HCT116 (cell line): ENCODE data around the gene ELMO2. TPM values are rescaled to one million over a fixed set of nuclear protein-coding genes. Genes with fewer than 3 reads are reported as not detected.

ENCODE experiments used
- ATAC-seq: fragments of 200-7000 bp; cut with Tn5 transposase; 2 replicates; pipeline ENCODE4 v1.9.1; 2020; ENCODE audit warnings: mild to moderate bottlenecking, moderate library complexity
- BruUV-seq: library from RNA; stranded (reverse); fragments of 400-500 nt; replicated peaks from 2 replicates; lab custom pipeline; 2021; lab: Mats Ljungman, UMichigan
- CTCF ChIA-PET: fragments of 300-600 bp; sonication (Branson Sonifier 250); formaldehyde crosslinking; loops from one replicate; lab custom pipeline; 2021; ENCODE audit warnings: antibody characterized with exemption; lab: Charles Lee
- POLR2A ChIA-PET: fragments of 300-600, 350-600 bp; sonication (Branson Sonifier 250); formaldehyde crosslinking; loops from one replicate; lab custom pipeline; 2021; ENCODE audit warnings: antibody characterized with exemption; lab: Charles Lee
- RAD21 ChIA-PET, 2 experiments: fragments of 300-600 bp; sonication (Branson Sonifier 250); formaldehyde crosslinking; loops; one replicate each; lab custom pipeline; 2023; ENCODE audit warnings: low total read pairs in 2 of 2; ENCODE audit not compliant: uncharacterized antibody in 2 of 2, unreplicated experiment in 2 of 2, low non-redundant PET in 1 of 2; lab: Charles Lee
- DNase-seq: peaks from one replicate; pipeline ENCODE4 v3.0.0-alpha.2; 2010; ENCODE audit warnings: low read depth, low spot score
- H2AFZ ChIP-seq: fragments of 200-600 bp; shearing (Covaris generic), sonication (generic); 2 replicates; pipeline ENCODE4 v1.6.1; 2017; ENCODE audit warnings: low read depth, mixed run types, mixed read lengths, antibody characterized with exemption, low read length; ENCODE audit not compliant: poor library complexity, severe bottlenecking
- H3K27ac ChIP-seq: 2 replicates; pipeline ENCODE4 v1.5.1; 2012; ENCODE audit warnings: low read depth, low read length
- H3K27me3 ChIP-seq: fragments of 200-600 bp; sonication (generic); 2 replicates; pipeline ENCODE4 v1.6.1; 2016; ENCODE audit warnings: mixed run types, low read length, mixed read lengths; ENCODE audit not compliant: insufficient read depth
- H3K36me3 ChIP-seq, 2 experiments: fragments of 200-500 bp in 1 of 2; fragments of 200-600 bp in 1 of 2; sonication (Bioruptor generic) in 1 of 2; sonication (generic) in 1 of 2; 2 replicates each; pipeline versions ENCODE4 v1.5.1 to v1.6.1; 2014 to 2016; ENCODE audit warnings: low read length in 2 of 2, inconsistent platforms in 1 of 2, mixed read lengths in 1 of 2, mixed run types in 1 of 2; ENCODE audit not compliant: insufficient read depth in 2 of 2, control insufficient read depth in 1 of 2
- H3K4me1 ChIP-seq, 2 experiments: fragments of 200-600 bp in 1 of 2; sonication (generic) in 1 of 2; 2 replicates each; pipeline versions ENCODE4 v1.5.1 to v1.6.1; 2012 to 2017; ENCODE audit warnings: low read length in 2 of 2, inconsistent platforms in 1 of 2, mild to moderate bottlenecking in 1 of 2, mixed read lengths in 1 of 2, mixed run types in 1 of 2, moderate library complexity in 1 of 2; ENCODE audit not compliant: insufficient read depth in 2 of 2, control insufficient read depth in 1 of 2
- H3K4me2 ChIP-seq: fragments of 200-600 bp; sonication (generic); 2 replicates; pipeline ENCODE4 v1.6.1; 2017; ENCODE audit warnings: mixed run types, low read length, mixed read lengths
- H3K4me3 ChIP-seq, 2 experiments: fragments of 200-600 bp in 1 of 2; sonication (generic) in 1 of 2; replicated peaks in 1 of 2; 2 replicates each; pipeline ENCODE4 v1.5.1; 2011 to 2016; ENCODE audit warnings: low read length in 2 of 2, control low read depth in 1 of 2, low read depth in 1 of 2, mild to moderate bottlenecking in 1 of 2, mixed read lengths in 1 of 2, mixed run types in 1 of 2
- H3K79me2 ChIP-seq: fragments of 200-600 bp; sonication (generic); 2 replicates; pipeline ENCODE4 v1.6.1; 2017; ENCODE audit warnings: mild to moderate bottlenecking, mixed run types, low read length, moderate library complexity, mixed read lengths; ENCODE audit not compliant: insufficient read depth
- H3K9ac ChIP-seq: fragments of 200-600 bp; sonication (generic); 2 replicates; pipeline ENCODE4 v1.6.1; 2016; ENCODE audit warnings: low read length, mixed read lengths
- H3K9me2 ChIP-seq: fragments of 200-600 bp; sonication (generic), shearing (Covaris generic); 2 replicates; pipeline ENCODE4 v1.6.1; 2017; ENCODE audit warnings: mixed run types, mild to moderate bottlenecking, moderate library complexity; ENCODE audit not compliant: insufficient read depth
- H3K9me3 ChIP-seq, 2 experiments: fragments of 200-500 bp in 1 of 2; fragments of 200-600 bp in 1 of 2; sonication (Bioruptor generic) in 1 of 2; sonication (generic) in 1 of 2; 2 replicates each; pipeline ENCODE4 v1.6.1; 2014 to 2017; ENCODE audit warnings: low read length in 2 of 2, mixed read lengths in 2 of 2, inconsistent platforms in 1 of 2, low read depth in 1 of 2, mild to moderate bottlenecking in 1 of 2, mixed run types in 1 of 2, moderate library complexity in 1 of 2; ENCODE audit not compliant: control insufficient read depth in 1 of 2, insufficient read depth in 1 of 2
- H4K20me1 ChIP-seq: fragments of 200-600 bp; sonication (generic), shearing (Covaris generic); 2 replicates; pipeline ENCODE4 v1.6.1; 2017; ENCODE audit warnings: mixed run types, mild to moderate bottlenecking, moderate library complexity; ENCODE audit not compliant: insufficient read depth
- CEBPB ChIP-seq: IDR thresholded peaks from 2 replicates; pipeline ENCODE4 v1.6.1; 2012; ENCODE audit warnings: low read depth
- EZH2phosphoT487 ChIP-seq: fragments of 200-600 bp; IDR thresholded peaks from 2 replicates; pipeline ENCODE4 v1.6.1; 2018; ENCODE audit warnings: antibody characterized with exemption, borderline replicate concordance
- FOSL1 ChIP-seq: IDR thresholded peaks from 2 replicates; pipeline ENCODE4 v1.6.1; 2012; ENCODE audit warnings: low read depth
- RAD21 ChIP-seq: IDR thresholded peaks from 2 replicates; pipeline ENCODE4 v1.6.1; 2012; ENCODE audit warnings: low read depth, mild to moderate bottlenecking
- intact Hi-C: fragments of 100-400 bp; cut with micrococcal nuclease; formaldehyde crosslinking; loops from 2 replicates; pipeline ENCODE4 v1.10.0; 2022
- total RNA-seq: library from RNA; stranded (reverse); gene quantifications from one replicate; pipeline ENCODE4 v1.2.1, GENCODE V29; 2021; ENCODE audit not compliant: unreplicated experiment
- TF ChIP-seq, protein P1 (sequence below), 3 experiments: fragments of 200-600 bp in 1 of 3; sonication (generic) in 1 of 3; IDR thresholded peaks in 2 of 3; conservative IDR thresholded peaks in 1 of 3; 2 replicates each; pipeline ENCODE4 v1.5.1; 2012 to 2017; ENCODE audit warnings: low read depth in 2 of 3, low read length in 2 of 3, antibody characterized with exemption in 1 of 3, borderline replicate concordance in 1 of 3, control low read depth in 1 of 3, mild to moderate bottlenecking in 1 of 3, mixed read lengths in 1 of 3, mixed run types in 1 of 3, moderate library complexity in 1 of 3; ENCODE audit not compliant: insufficient read depth in 1 of 3
- TF ChIP-seq, protein P2 (sequence below): IDR thresholded peaks from 2 replicates; pipeline ENCODE4 v1.6.1; 2012; ENCODE audit warnings: low read depth

The ELMO2 gene
- total RNA-seq, 1 experiment from 2014 or later: 22.9 TPM

DNA sequence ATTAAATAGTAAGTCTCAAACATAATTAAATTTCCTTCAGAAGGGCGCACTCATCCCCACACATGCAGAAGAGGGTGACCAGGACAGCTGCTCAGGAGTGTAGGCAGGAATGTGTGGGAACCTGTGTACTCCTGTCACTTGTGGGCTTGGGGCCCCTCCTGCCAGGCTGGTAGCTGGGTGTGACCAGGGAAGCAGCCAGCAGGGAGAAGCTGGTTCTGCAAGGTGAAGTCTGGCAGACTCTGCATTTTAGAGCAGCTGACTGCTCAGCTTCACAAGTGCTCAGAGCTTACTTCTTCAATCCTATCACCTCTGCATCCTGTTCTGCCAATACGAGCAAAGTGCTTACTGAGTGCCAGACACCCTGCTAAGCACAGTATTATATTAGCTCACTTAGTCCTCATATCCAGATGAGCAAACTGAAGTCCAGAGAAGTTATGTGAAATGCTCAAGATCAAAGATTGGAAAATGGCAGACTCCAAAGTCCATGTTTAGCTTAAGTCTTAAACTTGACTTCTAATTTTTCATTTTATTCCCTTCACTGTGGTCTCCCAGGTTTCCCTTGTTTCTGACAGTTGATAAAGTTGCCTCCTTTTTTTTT, 27.9 kb downstream of the ELMO2 start:
- Histone ChIP-seq H4K20me1 (no peaks in the 10 kb centered on the region), H3K27me3 (no peaks in the 10 kb centered on the region), H3K9me3 (no peaks in the 10 kb centered on the region), H3K4me2 (no peak overlapping the region), H3K9me2 (no peaks in the 10 kb centered on the region), H3K36me3 (peaks cover 14 to 20% of the 10 kb centered on the region in 2 experiments; a peak in 3 of 4 replicates), H2AFZ (no peak overlapping the region), H3K79me2 (no peaks in the 10 kb centered on the region), H3K9ac (no peak overlapping the region), H3K4me1 (no peaks in the 10 kb centered on the region), H3K4me3 (no peak overlapping the region), H3K27ac (no peak overlapping the region)
- no TSS peak for BruUV-seq
- CTCF ChIA-PET: no interaction called here
- no peak for ATAC-seq
- intact Hi-C loops: no loop called here
- no peak for DNase-seq
- TF ChIP-seq, protein P1, sequence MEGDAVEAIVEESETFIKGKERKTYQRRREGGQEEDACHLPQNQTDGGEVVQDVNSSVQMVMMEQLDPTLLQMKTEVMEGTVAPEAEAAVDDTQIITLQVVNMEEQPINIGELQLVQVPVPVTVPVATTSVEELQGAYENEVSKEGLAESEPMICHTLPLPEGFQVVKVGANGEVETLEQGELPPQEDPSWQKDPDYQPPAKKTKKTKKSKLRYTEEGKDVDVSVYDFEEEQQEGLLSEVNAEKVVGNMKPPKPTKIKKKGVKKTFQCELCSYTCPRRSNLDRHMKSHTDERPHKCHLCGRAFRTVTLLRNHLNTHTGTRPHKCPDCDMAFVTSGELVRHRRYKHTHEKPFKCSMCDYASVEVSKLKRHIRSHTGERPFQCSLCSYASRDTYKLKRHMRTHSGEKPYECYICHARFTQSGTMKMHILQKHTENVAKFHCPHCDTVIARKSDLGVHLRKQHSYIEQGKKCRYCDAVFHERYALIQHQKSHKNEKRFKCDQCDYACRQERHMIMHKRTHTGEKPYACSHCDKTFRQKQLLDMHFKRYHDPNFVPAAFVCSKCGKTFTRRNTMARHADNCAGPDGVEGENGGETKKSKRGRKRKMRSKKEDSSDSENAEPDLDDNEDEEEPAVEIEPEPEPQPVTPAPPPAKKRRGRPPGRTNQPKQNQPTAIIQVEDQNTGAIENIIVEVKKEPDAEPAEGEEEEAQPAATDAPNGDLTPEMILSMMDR (IDR thresholded peaks at IDR 0.05 in 2 of 3, conservative IDR thresholded peaks at IDR 0.05 in 1 of 3; ENCODE audit: borderline replicate concordance in 1 of 3, insufficient read depth in 1 of 3, low read depth in 2 of 3, low read length in 2 of 3): no peak
- TF ChIP-seq CEBPB: no peak
- no peak for TF ChIP-seq RAD21
- TF ChIP-seq FOSL1: no peak
- TF ChIP-seq EZH2phosphoT487: no peak
- TF ChIP-seq, protein P2, sequence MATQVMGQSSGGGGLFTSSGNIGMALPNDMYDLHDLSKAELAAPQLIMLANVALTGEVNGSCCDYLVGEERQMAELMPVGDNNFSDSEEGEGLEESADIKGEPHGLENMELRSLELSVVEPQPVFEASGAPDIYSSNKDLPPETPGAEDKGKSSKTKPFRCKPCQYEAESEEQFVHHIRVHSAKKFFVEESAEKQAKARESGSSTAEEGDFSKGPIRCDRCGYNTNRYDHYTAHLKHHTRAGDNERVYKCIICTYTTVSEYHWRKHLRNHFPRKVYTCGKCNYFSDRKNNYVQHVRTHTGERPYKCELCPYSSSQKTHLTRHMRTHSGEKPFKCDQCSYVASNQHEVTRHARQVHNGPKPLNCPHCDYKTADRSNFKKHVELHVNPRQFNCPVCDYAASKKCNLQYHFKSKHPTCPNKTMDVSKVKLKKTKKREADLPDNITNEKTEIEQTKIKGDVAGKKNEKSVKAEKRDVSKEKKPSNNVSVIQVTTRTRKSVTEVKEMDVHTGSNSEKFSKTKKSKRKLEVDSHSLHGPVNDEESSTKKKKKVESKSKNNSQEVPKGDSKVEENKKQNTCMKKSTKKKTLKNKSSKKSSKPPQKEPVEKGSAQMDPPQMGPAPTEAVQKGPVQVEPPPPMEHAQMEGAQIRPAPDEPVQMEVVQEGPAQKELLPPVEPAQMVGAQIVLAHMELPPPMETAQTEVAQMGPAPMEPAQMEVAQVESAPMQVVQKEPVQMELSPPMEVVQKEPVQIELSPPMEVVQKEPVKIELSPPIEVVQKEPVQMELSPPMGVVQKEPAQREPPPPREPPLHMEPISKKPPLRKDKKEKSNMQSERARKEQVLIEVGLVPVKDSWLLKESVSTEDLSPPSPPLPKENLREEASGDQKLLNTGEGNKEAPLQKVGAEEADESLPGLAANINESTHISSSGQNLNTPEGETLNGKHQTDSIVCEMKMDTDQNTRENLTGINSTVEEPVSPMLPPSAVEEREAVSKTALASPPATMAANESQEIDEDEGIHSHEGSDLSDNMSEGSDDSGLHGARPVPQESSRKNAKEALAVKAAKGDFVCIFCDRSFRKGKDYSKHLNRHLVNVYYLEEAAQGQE: no peak
- RAD21 ChIA-PET: no interaction called here
- POLR2A ChIA-PET: interaction anchor here (0.7 kb wide), 1 partner anchor 14 kb away, joined by 3 read pairs; no protein-coding TSS in a partner anchor
